Muscle layer of duodenum (tissue), 2 donors: ENCODE results near the gene NLGN4X.

Experiments used
- H3K27ac ChIP-seq: one replicate; pipeline ENCODE4 v1.7.0; 2013; ENCODE audit warnings: mild to moderate bottlenecking, low read length
- H3K27me3 ChIP-seq: one replicate; pipeline ENCODE4 v1.7.0; 2013; ENCODE audit warnings: low read depth, mild to moderate bottlenecking, control low read depth, low read length
- H3K36me3 ChIP-seq, 2 donors: one replicate each; pipeline ENCODE4 v1.7.0; 2013; ENCODE audit warnings: low read length in 2 of 2, control low read depth in 1 of 2, mild to moderate bottlenecking in 1 of 2; ENCODE audit not compliant: insufficient read depth in 2 of 2, control insufficient read depth in 1 of 2
- H3K4me1 ChIP-seq, 2 donors: one replicate each; pipeline ENCODE4 v1.7.0; 2013; ENCODE audit warnings: low read length in 2 of 2, mild to moderate bottlenecking in 2 of 2, control low read depth in 1 of 2, moderate library complexity in 1 of 2; ENCODE audit not compliant: insufficient read depth in 2 of 2, control insufficient read depth in 1 of 2
- H3K4me3 ChIP-seq, 2 donors: one replicate each; pipeline ENCODE4 v1.7.0; 2013; ENCODE audit warnings: low read length in 2 of 2, low read depth in 1 of 2, mild to moderate bottlenecking in 1 of 2
- H3K9me3 ChIP-seq, 2 donors: one replicate each; pipeline ENCODE4 v1.7.0; 2013; ENCODE audit warnings: low read length in 2 of 2, control low read depth in 1 of 2, mild to moderate bottlenecking in 1 of 2; ENCODE audit not compliant: control insufficient read depth in 1 of 2
- donor health status: healthy.

The NLGN4X gene

GRCh38 chrX:6228720-6229119, at the start of gene NLGN4X:
Gene NLGN4X (minus strand): TSS chrX:6228867. CDS start chrX:6151466, 77,401 bp downstream.
- Histone ChIP-seq H3K9me3 (no peaks in the 10 kb centered on the region), H3K4me3 (peak within 1 kb of the TSS; percentile 21 to 72), H3K27me3 (no peaks in the 10 kb centered on the region), H3K4me1 (peaks cover 0 to 5% of the 10 kb centered on the region in 2 donors), H3K27ac (no peak within 1 kb of the TSS), H3K36me3 (no peaks in the 10 kb centered on the region)

- H3K4me1 ChIP-seq, result no peaks in the 10 kb centered on the region
- H3K4me3 ChIP-seq, result no peak overlapping the region
- H3K27ac ChIP-seq, result no peak overlapping the region
- no peaks in the 10 kb centered on the region for H3K27me3 ChIP-seq
- H3K36me3 ChIP-seq, result no peaks in the 10 kb centered on the region
- H3K9me3 ChIP-seq, result no peaks in the 10 kb centered on the region
These were observed 37.4 kb upstream of the NLGN4X start for GRCh38 chrX:6266041-6266440.

- no peaks in the 10 kb centered on the region for H3K9me3 ChIP-seq
- no peaks in the 10 kb centered on the region for H3K4me1 ChIP-seq
- H3K27me3 ChIP-seq, result no peaks in the 10 kb centered on the region
- H3K36me3 ChIP-seq, result no peaks in the 10 kb centered on the region
- no peak overlapping the region for H3K4me3 ChIP-seq
- H3K27ac ChIP-seq, result no peak overlapping the region
These were observed 34.3 kb upstream of the NLGN4X start for GRCh38 chrX:6262959-6263358.

DNA sequence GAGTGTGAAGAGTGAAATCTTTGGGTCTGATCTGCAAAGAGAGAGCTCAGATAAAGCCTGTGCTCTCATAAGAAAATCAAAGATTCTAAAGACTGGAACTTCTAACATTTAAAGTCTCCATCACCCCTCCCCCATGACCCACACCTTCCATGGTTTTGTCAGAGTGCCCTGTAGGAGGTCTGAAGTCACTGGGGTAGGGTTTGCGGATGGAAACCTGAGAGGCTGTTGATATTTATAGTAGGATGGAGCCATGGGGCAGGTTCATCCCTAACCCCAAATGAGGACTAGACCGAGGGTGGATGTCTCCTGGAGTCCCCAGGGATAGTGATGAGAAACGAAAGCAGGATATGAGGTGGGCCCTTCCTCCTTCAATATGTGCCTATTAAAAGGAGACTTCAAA, 28.4 kb upstream of the NLGN4X start:
- no peaks in the 10 kb centered on the region for H3K4me1 ChIP-seq
- no peaks in the 10 kb centered on the region for H3K27me3 ChIP-seq
- H3K27ac ChIP-seq, result no peak overlapping the region
- H3K36me3 ChIP-seq, result no peaks in the 10 kb centered on the region
- no peaks in the 10 kb centered on the region for H3K9me3 ChIP-seq
- no peak overlapping the region for H3K4me3 ChIP-seq

GRCh38 chrX:6244666-6245065, 16.0 kb upstream of the NLGN4X start:
- H3K36me3 ChIP-seq, result no peaks in the 10 kb centered on the region
- H3K4me3 ChIP-seq, result no peak overlapping the region
- no peaks in the 10 kb centered on the region for H3K9me3 ChIP-seq
- H3K27me3 ChIP-seq, result no peaks in the 10 kb centered on the region
- no peak overlapping the region for H3K27ac ChIP-seq
- H3K4me1 ChIP-seq, result no peaks in the 10 kb centered on the region

DNA sequence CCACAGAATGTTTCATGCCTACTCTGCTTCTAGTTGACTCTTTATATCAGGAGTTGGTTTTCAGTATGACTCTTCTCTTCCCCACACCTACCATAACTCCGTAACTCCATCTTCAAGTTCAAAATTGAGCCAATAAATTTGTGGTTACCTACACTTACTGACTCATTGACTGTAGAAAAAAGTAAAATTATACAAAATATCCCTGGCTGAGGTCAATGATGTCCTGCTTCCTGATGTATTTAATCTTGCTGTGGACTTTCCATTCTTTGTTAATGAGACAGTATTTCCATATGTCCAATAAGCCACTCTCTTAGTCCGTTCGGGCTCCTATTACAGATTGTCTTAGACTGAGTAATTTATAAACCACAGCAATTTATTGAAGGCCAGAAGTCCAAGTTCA, 9.9 kb upstream of the NLGN4X start:
- no peaks in the 10 kb centered on the region for H3K27me3 ChIP-seq
- H3K4me3 ChIP-seq, result no peak overlapping the region
- no peaks in the 10 kb centered on the region for H3K36me3 ChIP-seq
- no peak overlapping the region for H3K27ac ChIP-seq
- H3K4me1 ChIP-seq, result no peaks in the 10 kb centered on the region
- H3K9me3 ChIP-seq, result no peaks in the 10 kb centered on the region

DNA sequence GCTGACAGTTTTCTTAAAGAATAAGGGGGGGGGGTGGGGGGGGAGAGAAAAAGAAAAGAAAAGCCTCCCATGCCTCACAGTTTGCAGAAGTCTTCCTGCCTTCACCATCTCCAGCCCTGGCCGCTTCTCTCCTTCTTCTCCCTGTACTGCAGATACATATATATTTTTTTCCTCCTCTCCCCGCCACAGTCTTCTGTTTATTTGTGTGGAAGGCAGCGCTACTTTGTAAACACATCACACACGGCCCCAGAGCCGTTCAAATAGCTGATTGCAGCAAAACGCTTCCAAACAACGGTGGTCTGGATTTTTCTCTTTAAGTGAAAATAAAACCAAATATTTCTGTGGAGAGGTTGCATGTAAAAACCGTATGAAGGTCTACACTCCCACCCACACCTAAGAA, 732 bp downstream of the NLGN4X start:
- Histone ChIP-seq H3K27ac (no peak overlapping the region), H3K27me3 (no peaks in the 10 kb centered on the region), H3K4me3 (peak overlapping the region; percentile 21 to 72), H3K4me1 (peaks cover 0 to 10% of the 10 kb centered on the region in 2 donors), H3K9me3 (no peaks in the 10 kb centered on the region), H3K36me3 (no peaks in the 10 kb centered on the region)

- H3K4me1 ChIP-seq, result peaks cover 0 to 10% of the 10 kb centered on the region in 2 donors
- H3K4me3 ChIP-seq, result peak overlapping the region; percentile 21 to 72
- H3K27me3 ChIP-seq, result no peaks in the 10 kb centered on the region
- H3K9me3 ChIP-seq, result no peaks in the 10 kb centered on the region
- no peaks in the 10 kb centered on the region for H3K36me3 ChIP-seq
- no peak overlapping the region for H3K27ac ChIP-seq
These were observed 1.2 kb downstream of the NLGN4X start for GRCh38 chrX:6227453-6227835.

DNA sequence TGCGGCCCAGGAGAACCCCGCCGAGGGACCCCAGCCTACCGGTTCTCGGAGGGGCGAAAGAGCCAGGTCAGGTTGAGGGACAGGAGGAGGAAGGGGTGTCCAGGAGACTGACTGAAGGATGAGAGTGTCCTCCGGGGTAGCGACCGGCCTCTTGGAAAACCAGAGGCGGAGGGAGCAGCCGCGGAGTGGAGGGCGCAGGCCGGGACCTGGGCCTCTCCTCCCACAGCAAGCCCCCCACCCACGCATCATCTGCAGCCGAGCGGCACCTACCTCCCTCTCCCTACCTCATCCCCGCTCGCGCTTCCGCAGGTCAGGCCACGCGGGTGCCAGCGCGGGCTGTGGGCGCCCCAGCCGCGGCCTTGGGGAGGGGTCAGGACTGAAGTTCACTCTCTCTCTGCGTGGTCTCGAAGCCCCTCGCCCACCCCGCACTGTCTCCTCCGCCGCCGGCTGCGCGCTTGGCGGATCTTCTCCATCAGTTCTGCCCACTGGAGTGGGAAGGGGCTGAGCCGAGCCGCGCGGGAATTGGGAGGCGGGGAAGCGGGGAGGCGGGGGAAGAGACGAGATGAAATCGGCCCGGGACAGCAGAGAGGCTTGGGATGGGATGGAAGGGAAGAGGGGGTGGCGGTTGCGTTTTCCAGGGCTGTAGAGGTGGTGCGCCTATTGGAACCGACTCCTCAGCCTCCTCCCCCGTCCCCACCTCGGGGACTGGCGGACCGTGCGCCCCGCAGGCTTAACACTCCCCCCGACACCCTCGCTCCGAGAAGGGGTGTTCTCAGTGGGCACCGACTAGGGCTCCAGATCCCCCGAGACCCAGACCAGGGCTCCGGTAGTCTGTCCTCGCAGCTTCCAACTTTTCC, 1.8 kb downstream of the NLGN4X start:
- Histone ChIP-seq H3K4me1 (peaks cover 0 to 10% of the 10 kb centered on the region in 2 donors), H3K9me3 (no peaks in the 10 kb centered on the region), H3K36me3 (no peaks in the 10 kb centered on the region), H3K27me3 (no peaks in the 10 kb centered on the region), H3K27ac (no peak overlapping the region), H3K4me3 (peak overlapping the region; percentile 21 to 72)

DNA sequence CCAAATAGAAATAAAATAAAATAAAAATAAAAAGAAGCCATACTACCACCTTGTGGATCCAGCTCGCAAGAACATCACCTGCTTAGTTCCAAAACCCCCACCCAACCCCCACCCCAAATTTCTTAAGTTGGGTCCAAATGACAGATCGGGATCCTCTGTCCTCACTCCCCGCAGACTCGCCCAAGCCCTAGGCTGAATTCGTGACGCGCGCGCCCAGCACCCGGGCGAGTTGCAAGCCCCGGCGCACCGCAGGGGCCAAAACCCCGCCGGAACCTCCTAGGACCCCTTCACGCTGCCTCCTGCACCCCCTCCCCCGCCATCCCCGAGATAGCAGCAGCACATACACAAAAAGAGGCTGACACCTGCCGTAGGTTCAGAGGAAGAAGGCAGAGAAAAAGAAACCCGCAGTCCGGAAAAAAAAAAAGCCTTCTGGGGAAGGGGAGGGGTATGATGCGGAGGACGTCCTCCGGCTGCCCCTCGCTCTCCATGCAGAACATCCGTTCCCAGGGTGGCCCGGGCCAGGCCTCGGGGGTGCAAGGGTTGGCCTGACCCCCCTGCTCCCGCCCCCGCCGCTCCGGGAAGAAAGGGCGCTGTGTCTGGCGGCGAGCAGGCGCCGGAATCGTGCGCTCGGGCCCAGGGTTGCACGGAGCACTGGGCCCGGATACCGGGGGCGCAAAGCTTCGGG, 2.6 kb downstream of the NLGN4X start:
- Histone ChIP-seq H3K9me3 (no peaks in the 10 kb centered on the region), H3K27me3 (no peaks in the 10 kb centered on the region), H3K4me3 (peak overlapping the region; percentile 21 to 72), H3K4me1 (peaks cover 0 to 10% of the 10 kb centered on the region in 2 donors), H3K27ac (no peak overlapping the region), H3K36me3 (no peaks in the 10 kb centered on the region)

- Histone ChIP-seq H3K27me3 (no peaks in the 10 kb centered on the region), H3K9me3 (no peaks in the 10 kb centered on the region), H3K36me3 (no peaks in the 10 kb centered on the region), H3K4me1 (peaks cover 0 to 10% of the 10 kb centered on the region in 2 donors), H3K4me3 (peak overlapping the region in 1 of 2 donors; percentile 72), H3K27ac (no peak overlapping the region)
These were observed 3.3 kb downstream of the NLGN4X start for GRCh38 chrX:6225288-6225910.
